Measurements from ENCODE around the gene ZNF430. TPM values are rescaled to one million over a fixed set of nuclear protein-coding genes. Genes with fewer than 3 reads are reported as not detected.
A peak's percentile ranks its signal among the peaks of the same experiment; 100 is the strongest.

The ZNF430 gene
- total and polyA plus RNA-seq, 7 experiments from 2014 or later = 26.4 to 65.9 (median 48.3) TPM

DNA sequence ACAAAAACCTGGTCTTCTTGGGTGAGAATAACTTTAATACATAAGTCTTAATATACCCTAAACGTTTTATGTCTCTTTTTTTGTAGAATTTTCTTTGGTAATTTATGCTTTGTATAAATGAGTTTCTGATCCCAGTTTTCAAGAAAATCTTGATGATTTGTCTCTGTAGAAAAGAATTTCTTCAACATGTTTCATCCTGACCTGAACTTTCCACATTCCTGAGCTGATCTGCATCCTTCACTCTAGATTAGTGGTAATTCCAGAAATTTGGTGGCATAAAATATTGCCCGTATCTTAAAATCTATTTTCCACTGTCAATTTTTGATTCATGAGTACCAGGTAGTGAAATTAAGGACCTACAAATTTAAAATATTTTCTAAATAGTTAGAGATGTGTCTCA is 77.8 kb downstream of the ZNF430 start:
- no peak for ATAC-seq
- no peaks in the 10 kb centered on the region for H3K27me3 ChIP-seq (ENCODE audit: control insufficient read depth in 2 of 2, insufficient read depth in 2 of 2, low read length in 2 of 2)
- no peaks in the 10 kb centered on the region for H3K27me3 Mint-ChIP-seq
- peaks cover 0 to 15% (median 0%) of the 10 kb centered on the region in 7 donors for H3K4me1 Mint-ChIP-seq
- no peak for DNase-seq
- H3K4me3 ChIP-seq (ENCODE audit: low read length) = no peak overlapping the region
- no peak overlapping the region for H3K27ac Mint-ChIP-seq
- H3K27ac ChIP-seq (ENCODE audit: low read depth, low read length) = no peak overlapping the region
- H3K9me3 Mint-ChIP-seq = peaks cover 0 to 10% (median 0%) of the 10 kb centered on the region in 11 donors
- peaks cover 0 to 7% (median 0%) of the 10 kb centered on the region in 3 experiments for H3K36me3 ChIP-seq (ENCODE audit: control insufficient read depth in 2 of 3, insufficient read depth in 3 of 3, low read length in 3 of 3)
- no peaks in the 10 kb centered on the region for H3K4me1 ChIP-seq (ENCODE audit: control insufficient read depth in 2 of 2, insufficient read depth in 2 of 2, low read length in 2 of 2)
- peaks cover 5 to 65% (median 61%) of the 10 kb centered on the region in 5 donors for H3K36me3 Mint-ChIP-seq
- intact Hi-C loops (cut with micrococcal nuclease) = no loop called here
- CTCF ChIA-PET = interaction anchor here (0.6 kb wide), 1 partner anchor 386 kb away, joined by 3 read pairs; no protein-coding TSS in a partner anchor
- POLR2A ChIA-PET = no interaction called here
- H3K4me3 Mint-ChIP-seq = no peak overlapping the region
- H3K9me3 ChIP-seq (ENCODE audit: control insufficient read depth in 2 of 3, low read length in 3 of 3) = no peaks in the 10 kb centered on the region

DNA sequence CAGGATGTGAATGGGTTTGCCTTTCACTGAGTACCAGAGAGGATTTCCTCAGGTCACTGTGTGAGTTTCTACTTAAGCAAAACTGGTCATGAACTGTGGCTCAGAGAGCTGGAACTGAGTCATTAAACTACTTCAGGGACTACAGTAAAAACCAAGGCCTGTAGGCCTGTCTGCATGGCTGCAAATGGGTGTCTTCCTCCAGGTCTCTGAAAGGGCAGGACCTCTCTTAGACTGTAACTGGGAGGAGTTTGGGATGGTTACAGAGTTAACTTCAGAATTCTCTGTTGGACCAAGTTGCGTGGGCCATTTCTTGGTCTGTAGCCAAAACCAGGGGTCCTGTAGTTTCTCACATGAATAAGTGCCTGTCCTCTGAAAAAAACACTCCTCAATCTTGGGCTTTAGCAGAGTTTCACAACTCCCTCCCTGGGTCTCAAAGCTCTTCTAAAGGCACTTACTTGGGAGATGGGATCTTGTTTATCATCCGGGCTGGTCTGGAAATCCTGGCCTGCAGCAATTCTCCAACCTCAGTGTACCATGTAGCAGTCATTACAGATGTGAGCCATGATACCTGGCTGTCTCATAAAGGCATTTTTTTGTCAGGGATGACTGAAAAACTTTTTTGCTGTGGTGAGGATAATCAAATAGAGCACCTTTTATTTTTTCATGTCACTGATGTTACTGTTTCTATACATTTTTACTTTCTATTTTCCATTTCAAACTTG is 81.2 kb downstream of the ZNF430 start:
- Mint-ChIP-seq H3K9me3 (peaks cover 0 to 12% (median 0%) of the 10 kb centered on the region in 11 donors), H3K27ac (peak overlapping the region in 2 of 9 donors; percentile 15 to 48), H3K36me3 (peaks cover 10 to 70% (median 61%) of the 10 kb centered on the region in 5 donors), H3K27me3 (no peaks in the 10 kb centered on the region), H3K4me1 (peaks cover 0 to 9% (median 0%) of the 10 kb centered on the region in 7 donors), H3K4me3 (no peak overlapping the region)
- H3K27me3 ChIP-seq (ENCODE audit: control insufficient read depth in 2 of 2, insufficient read depth in 2 of 2, low read length in 2 of 2) = no peaks in the 10 kb centered on the region
- DNase-seq = no peak
- H3K36me3 ChIP-seq (ENCODE audit: control insufficient read depth in 2 of 3, insufficient read depth in 3 of 3, low read length in 3 of 3) = peaks cover 0 to 11% (median 0%) of the 10 kb centered on the region in 3 experiments
- no peaks in the 10 kb centered on the region for H3K9me3 ChIP-seq (ENCODE audit: control insufficient read depth in 2 of 3, low read length in 3 of 3)
- ChIA-PET POLR2A (no interaction called here), CTCF (no interaction called here)
- intact Hi-C loops (cut with micrococcal nuclease) = no loop called here
- no peak for ATAC-seq
- H3K27ac ChIP-seq (ENCODE audit: low read depth, low read length) = no peak overlapping the region
- H3K4me1 ChIP-seq (ENCODE audit: control insufficient read depth in 2 of 2, insufficient read depth in 2 of 2, low read length in 2 of 2) = no peaks in the 10 kb centered on the region
- H3K4me3 ChIP-seq (ENCODE audit: low read length) = no peak overlapping the region

- no peaks in the 10 kb centered on the region for H3K9me3 ChIP-seq (ENCODE audit: control insufficient read depth in 2 of 3, low read length in 3 of 3)
- intact Hi-C loops (cut with micrococcal nuclease) = no loop called here
- DNase-seq (no peak), ATAC-seq (no peak)
- ChIA-PET POLR2A (no interaction called here), CTCF (no interaction called here)
- H3K27me3 ChIP-seq (ENCODE audit: control insufficient read depth in 2 of 2, insufficient read depth in 2 of 2, low read length in 2 of 2) = no peaks in the 10 kb centered on the region
- peaks cover 7 to 68% (median 33%) of the 10 kb centered on the region in 11 donors for H3K9me3 Mint-ChIP-seq
- H3K27me3 Mint-ChIP-seq = no peaks in the 10 kb centered on the region
- H3K27ac Mint-ChIP-seq = no peak overlapping the region
- H3K4me1 ChIP-seq (ENCODE audit: control insufficient read depth in 2 of 2, insufficient read depth in 2 of 2, low read length in 2 of 2) = no peaks in the 10 kb centered on the region
- H3K4me3 ChIP-seq (ENCODE audit: low read length) = no peak overlapping the region
- no peak overlapping the region for H3K27ac ChIP-seq (ENCODE audit: low read depth, low read length)
- H3K4me3 Mint-ChIP-seq = no peak overlapping the region
- H3K36me3 Mint-ChIP-seq = peaks cover 35 to 83% (median 79%) of the 10 kb centered on the region in 5 donors
- H3K36me3 ChIP-seq (ENCODE audit: control insufficient read depth in 2 of 3, insufficient read depth in 3 of 3, low read length in 3 of 3) = peaks cover 0 to 6% (median 0%) of the 10 kb centered on the region in 3 experiments
- H3K4me1 Mint-ChIP-seq = no peaks in the 10 kb centered on the region
These were observed 88.7 kb downstream of the ZNF430 start for GRCh38 chr19:21109116-21109515.

Other genes with a start within 250 kb of the ZNF430 start
- gene ZNF66, start 244.4 kb upstream of the ZNF430 start, total RNA-seq = 10 to 100 TPM in 4 of 5 experiments, 1 to 10 TPM in 1; 7.6 to 18.5 (median 12.2) TPM
- gene ZNF66, start 244.4 kb upstream of the ZNF430 start, polyA plus RNA-seq = 1 to 10 TPM; 2.6 to 4.1 TPM
- 10 to 100 TPM in 1 of 5 experiments, 1 to 10 TPM in 4; 4.3 to 10.4 (median 7.3) TPM for gene ZNF85, start 97.4 kb upstream of the ZNF430 start, total RNA-seq
- gene ZNF85, start 97.4 kb upstream of the ZNF430 start, polyA plus RNA-seq = 10 to 100 TPM; 11.2 to 14.0 TPM
- 10 to 100 TPM in 4 of 5 experiments, 1 to 10 TPM in 1; 7.4 to 22.3 (median 13.3) TPM for gene ZNF714, start 61.5 kb downstream of the ZNF430 start, total RNA-seq
- gene ZNF714, start 61.5 kb downstream of the ZNF430 start, polyA plus RNA-seq = 10 to 100 TPM in 1 of 2 donors, 1 to 10 TPM in 1; 7.9 to 14.4 TPM
- 10 to 100 TPM; 19.1 to 36.8 (median 25.4) TPM for gene ZNF431, start 121.4 kb downstream of the ZNF430 start, total RNA-seq
- gene ZNF431, start 121.4 kb downstream of the ZNF430 start, polyA plus RNA-seq = 10 to 100 TPM; 10.1 to 15.4 TPM

Data from naive thymus-derived CD4-positive, alpha-beta T cell (primary cell).